Ammon's horn (tissue), 1 donor: ENCODE data around the gene ANKRD36C.
"Not testable (repeated sequence)": the region's sequence is repeated elsewhere in the genome, so short reads cannot be mapped to it uniquely, and the experiment has no call there.

Source experiments
- DNase-seq: peaks from one replicate; pipeline ENCODE4 v3.0.0-alpha.2; 2016; ENCODE audit warnings: low spot score

The ANKRD36C gene

DNA sequence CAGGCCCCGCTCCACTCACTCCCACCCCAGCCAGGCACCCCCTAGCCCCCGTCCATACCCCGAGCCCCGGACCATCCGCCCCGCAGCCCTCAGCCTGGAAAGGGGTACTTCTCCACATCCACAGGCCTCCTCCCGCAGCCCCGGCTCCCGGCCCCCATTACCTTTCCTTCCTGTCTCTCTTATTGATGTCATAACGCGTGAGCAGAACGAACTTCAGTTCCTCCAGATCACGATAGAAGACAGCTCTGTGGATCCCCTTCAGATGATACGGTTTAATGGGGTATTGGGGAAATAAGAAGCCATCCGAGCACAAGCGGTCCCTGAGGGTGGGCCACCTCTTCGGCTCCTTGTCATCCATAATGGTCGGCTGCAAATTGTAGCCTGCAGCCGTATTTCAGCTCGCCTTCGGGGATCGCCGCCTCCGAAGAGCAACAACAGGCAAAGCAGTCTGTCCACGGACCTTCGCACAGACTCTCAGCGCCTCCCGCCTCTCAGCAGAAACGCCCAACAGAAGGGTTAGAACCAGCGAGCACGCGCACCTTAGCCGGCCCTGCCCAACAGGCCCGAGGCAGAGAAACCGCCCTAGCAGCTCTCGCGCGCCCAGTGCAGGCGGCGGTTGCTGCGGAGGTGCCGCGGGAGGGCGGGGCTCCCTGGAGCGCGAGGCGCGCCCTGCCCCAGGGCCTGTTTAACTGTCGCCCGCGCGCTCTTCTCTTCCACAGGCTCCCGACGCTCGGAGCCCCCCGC is at the start of gene ANKRD36C:
Gene ANKRD36C (minus strand): TSS at position 474 of the 744 bp plus-strand sequence. CDS start 116 bp downstream, at position 358.
- DNase-seq = peak; percentile 21

- DNase-seq = not testable (repeated sequence)
Observed at GRCh38 chr2:96035554-96035953, 43.9 kb upstream of the ANKRD36C start.

GRCh38 chr2:96034792-96035191 is 43.2 kb upstream of the ANKRD36C start, which contains the start of gene GPAT2:
Gene GPAT2, minus strand, starts transcription at chr2:96034916. Its CDS starts 2,557 bp downstream, at chr2:96032359.
- not testable (repeated sequence) for DNase-seq

- not testable (repeated sequence) for DNase-seq
Observed at GRCh38 chr2:96033997-96034396, 42.4 kb upstream of the ANKRD36C start.

- DNase-seq = not testable (repeated sequence)
Observed at GRCh38 chr2:96027725-96028325, 36.2 kb upstream of the ANKRD36C start.

DNA sequence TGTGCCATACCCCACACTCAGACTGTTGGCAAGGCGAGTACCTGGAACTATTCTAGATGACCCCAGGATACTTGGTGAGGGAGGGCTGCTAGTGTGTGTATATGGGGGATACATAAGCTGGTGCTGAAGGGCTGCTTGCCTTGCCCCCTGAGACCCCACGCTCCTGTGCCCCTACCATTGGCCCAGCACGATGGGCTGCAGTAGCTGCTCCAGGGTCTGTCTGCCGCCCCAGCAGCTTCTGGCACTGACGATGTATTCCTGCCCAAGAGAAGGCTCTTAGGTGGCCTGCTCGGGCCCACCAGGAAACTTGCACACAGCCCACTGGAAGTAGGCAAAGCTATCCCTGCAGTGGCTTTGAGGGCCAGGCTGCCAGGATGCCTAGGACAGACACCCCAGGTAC is 34.1 kb upstream of the ANKRD36C start:
- not testable (repeated sequence) for DNase-seq

DNA sequence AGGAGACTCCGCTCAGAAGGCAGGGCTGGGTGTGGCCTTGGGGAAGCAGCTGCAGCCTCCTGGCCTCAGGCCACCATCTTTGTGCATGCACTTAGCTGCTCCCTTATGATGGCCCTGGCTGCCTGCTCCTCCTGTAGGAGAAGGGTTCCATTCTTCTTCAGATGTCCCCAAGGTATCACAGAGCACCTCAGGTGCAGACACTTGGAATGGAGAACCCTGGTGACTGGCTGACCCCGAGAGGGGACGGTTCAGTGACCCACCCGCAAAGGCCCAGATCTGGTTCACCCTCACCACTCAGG is 33.5 kb upstream of the ANKRD36C start:
- DNase-seq = no peak

DNA sequence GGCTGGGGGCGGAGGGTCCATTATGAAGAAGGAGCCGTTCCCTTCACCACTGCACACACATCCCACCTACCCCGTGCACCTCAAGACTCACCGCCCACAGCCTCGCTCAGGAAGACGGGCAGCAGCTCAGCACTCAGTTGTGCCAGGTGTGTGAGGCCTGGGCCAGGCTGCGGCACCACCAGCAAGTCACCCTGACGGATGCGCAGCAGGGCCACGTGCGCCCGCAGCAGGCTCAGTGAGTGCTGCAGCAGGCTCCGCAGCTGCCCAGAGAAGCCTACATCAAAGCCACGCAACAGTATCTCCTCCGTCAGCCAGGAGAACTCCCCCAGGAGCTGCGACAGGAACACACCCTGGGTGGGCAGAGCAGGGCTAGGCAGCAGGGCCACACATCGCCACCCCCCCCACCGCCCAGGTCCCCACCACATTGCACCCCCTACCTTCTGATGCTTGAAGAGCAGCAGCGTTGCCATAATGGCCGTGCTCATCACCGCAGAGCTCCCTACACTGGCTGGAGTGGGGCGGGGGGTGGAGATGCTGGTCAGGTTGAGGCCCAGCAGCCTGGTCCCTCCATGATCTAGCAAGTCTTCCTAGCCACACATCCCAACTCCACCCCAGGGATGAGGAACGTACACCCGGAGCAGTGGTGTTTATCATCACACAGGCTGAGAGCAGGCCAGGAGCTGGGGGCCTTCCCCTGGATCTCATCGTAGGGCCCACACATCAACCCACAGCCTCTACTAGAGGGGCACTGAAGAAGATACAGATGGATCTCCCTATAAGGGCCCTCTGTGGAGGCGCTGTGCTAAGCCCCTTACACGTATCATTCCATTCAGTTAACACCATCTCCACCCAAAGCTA is 32.9 kb upstream of the ANKRD36C start:
- no peak for DNase-seq

DNA sequence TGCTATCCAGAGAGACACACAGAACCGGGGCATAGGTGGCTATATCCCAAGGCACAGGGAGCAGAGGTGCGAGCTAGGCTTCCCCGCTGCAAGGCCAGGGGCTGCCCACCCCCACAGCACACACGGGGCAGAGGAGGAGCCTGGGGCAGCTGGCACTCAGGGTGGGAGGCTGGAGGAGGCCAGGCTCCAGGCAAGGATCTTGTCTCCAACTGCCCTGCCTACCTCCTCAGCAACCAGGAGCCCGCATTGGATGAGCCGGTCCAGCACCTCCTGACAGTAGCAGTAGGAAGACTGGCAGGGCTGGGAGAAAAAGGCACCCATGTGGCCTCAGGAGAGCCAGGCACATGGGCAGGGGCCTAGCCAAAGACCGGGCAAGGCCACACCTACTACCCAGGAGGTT is 32.1 kb upstream of the ANKRD36C start:
- DNase-seq = not testable (repeated sequence)

DNA sequence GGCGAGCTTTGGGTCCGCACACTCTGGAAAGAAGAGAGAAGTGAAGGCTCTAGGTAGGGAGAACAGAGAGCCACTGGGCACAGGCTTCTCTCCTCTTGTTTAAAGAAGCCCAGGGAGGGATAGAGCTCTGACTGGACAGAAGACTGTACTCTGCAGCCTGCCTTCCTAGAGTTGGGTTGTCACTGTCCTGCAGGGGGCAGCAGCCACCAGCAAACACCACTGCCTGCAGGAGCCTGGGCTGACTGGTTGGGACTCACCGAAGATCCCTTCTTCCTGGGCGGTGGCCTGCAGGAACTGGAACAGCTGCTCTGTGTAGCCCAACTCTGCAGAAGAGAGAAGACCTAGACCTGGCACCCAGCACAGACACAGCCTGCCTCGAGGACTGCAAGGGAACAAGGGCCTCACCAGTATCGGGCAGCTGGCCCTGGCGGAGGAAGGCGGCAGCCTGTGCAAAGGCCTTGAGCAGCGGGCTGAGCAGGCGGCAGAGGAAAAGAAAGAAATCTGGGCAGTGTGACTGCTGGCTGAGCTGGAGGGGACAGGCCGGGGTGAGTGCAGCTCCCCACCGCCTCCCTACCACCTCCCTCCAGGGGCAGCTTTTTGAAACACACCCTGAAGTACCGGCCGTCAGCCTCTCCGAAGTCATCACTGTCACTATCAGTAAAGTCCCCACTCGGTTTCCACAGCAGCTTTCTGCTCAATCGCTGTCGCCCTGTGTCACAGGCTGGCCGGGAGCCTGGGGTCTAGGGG is 31.2 kb upstream of the ANKRD36C start:
- DNase-seq = peak; percentile 95

GRCh38 chr2:96022126-96022525 is 30.5 kb upstream of the ANKRD36C start:
- not testable (repeated sequence) for DNase-seq

DNA sequence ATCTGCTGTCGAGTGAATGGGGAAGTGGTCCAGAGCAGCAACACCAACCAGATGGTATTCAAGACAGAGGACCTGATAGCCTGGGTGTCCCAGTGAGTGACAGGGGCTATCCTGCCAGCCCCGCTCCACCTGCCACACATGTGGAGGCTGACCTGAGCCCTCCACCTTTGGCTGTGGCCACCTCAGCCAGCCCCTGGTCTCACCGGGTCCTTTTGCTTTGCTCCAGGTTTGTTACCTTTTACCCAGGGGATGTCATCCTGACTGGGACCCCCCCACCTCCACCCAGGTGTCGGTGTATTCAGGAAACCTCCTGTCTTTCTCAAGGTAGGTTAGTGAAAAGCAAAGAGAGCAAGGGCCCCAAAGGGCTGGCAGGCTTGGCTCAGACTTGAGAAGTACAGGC is 29.5 kb upstream of the ANKRD36C start:
- not testable (repeated sequence) for DNase-seq

GRCh38 chr2:96019909-96020590 is 28.4 kb upstream of the ANKRD36C start:
- not testable (repeated sequence) for DNase-seq

DNA sequence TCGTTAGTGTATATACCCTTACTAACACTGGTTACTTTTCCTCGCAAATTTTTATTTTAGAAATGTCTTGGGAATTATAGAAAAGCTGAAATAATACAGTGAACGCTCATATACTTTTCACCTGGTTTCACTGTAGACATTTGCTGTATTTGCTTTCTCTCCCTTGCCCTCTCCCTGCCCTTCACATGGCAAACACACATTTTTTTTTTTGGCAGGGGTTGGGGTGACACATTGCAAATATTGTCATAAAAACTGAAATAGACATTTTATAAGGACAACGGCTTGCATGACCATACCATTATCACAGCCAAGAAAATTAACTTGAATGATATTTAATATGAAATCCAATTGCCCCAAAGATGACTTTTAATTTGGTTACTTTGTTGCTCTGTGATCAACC is 24.7 kb upstream of the ANKRD36C start:
- DNase-seq = not testable (repeated sequence)

DNA sequence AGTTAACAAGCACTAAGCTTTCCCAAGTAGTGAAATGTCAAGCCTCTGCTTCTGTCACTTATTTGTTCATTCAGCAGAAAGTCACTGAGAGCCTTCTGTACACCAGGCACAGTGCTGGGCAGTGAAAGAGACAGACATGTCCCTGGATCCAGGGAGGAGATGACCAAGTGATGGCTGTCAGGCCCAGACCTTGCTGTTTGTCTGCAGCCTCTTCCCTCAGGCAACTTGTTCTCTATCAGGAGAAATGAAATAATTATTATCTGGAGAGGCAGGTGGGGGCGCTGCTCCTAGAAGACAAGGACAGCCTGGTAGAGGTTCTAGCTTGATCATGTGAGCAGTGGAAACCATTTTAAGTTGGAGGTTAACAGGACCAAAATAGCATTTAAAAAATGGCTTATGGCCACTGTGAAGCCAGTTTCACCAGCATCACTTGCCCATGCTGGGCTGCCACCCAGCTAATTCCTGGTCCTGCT is 21.2 kb upstream of the ANKRD36C start:
- not testable (repeated sequence) for DNase-seq

GRCh38 chr2:96012086-96012791 is 20.6 kb upstream of the ANKRD36C start:
- DNase-seq = peak; percentile 81

GRCh38 chr2:96011129-96011455 is 19.5 kb upstream of the ANKRD36C start:
- DNase-seq = not testable (repeated sequence)

- peak; percentile 97 for DNase-seq
Observed at GRCh38 chr2:96010320-96011128, 18.9 kb upstream of the ANKRD36C start.

DNA sequence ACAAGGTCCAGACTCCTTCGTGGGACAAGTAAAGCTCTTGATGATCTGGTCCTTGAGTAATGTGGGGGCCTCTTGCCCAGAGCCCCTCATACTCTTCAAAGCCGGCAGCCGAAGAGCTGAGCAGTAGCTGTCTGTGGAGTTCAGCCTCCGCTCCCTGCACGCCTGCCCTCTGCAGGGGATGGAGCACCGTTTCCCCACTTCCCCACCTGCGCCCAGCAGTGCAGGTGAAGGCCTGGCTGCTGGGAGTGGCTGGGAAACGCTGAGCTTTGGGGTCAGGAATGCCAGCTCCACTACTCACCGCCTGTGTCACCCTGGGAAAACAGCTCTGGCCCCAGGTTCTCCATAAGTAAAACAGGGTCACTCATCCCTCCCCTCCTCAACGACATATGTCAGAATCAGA is 18.2 kb upstream of the ANKRD36C start:
- DNase-seq = not testable (repeated sequence)

- not testable (repeated sequence) for DNase-seq
Observed at GRCh38 chr2:96008051-96008450, 16.4 kb upstream of the ANKRD36C start.
